GM12801 (cell line): ENCODE results near the gene SYT6.

Source experiments
- TF ChIP-seq, protein P1 (sequence below): IDR thresholded peaks from one replicate; pipeline ENCODE4 v1.5.1; 2011; ENCODE audit warnings: control low read depth; ENCODE audit not compliant: insufficient read length; ENCODE audit errors: extremely low read depth

Gene SYT6

GRCh38 chr1:114139540-114139939, 14.1 kb downstream of the SYT6 start:
- TF ChIP-seq, protein P1, sequence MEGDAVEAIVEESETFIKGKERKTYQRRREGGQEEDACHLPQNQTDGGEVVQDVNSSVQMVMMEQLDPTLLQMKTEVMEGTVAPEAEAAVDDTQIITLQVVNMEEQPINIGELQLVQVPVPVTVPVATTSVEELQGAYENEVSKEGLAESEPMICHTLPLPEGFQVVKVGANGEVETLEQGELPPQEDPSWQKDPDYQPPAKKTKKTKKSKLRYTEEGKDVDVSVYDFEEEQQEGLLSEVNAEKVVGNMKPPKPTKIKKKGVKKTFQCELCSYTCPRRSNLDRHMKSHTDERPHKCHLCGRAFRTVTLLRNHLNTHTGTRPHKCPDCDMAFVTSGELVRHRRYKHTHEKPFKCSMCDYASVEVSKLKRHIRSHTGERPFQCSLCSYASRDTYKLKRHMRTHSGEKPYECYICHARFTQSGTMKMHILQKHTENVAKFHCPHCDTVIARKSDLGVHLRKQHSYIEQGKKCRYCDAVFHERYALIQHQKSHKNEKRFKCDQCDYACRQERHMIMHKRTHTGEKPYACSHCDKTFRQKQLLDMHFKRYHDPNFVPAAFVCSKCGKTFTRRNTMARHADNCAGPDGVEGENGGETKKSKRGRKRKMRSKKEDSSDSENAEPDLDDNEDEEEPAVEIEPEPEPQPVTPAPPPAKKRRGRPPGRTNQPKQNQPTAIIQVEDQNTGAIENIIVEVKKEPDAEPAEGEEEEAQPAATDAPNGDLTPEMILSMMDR, result no peak

DNA sequence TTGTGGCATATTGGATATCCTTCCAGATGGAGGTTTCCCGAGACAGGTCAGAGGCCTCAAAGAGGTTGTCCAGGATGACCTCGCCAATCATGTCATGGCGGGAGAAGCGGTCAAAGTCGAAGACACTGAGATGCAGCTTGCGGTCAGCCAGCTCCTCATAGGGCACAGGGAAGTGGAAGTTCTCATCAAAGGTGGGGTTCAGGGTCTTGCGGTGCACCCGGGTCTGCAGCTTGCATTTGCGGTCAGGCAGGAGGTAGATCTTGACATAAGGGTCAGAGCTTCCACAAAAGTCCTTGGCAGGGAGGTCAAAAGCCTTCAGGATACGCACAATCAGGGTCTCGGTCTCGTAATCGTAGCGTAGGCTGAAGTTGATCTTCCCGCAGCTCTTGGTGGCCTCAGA, 16.2 kb downstream of the SYT6 start:
- TF ChIP-seq, protein P1, result no peak

DNA sequence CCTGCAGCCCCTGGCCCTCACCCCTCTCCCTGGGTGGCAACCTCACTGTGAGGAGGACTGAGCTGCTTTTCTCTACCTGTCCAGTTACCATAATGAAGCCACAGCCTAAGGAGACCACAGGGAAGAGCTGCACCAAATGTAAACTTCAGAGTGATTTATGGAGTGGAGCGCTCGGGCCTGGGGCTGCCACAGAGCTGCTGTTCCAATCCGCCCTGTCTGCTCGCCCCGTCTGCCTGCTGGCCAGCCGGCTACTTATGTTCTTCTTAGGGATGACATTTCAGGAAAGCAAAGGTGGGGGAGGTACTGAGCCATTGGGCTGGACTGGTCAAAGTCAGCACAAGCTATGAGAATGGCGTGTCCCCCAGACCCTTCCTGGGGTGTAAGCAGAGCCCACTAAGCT, 17.9 kb downstream of the SYT6 start:
- TF ChIP-seq, protein P1, result no peak

DNA sequence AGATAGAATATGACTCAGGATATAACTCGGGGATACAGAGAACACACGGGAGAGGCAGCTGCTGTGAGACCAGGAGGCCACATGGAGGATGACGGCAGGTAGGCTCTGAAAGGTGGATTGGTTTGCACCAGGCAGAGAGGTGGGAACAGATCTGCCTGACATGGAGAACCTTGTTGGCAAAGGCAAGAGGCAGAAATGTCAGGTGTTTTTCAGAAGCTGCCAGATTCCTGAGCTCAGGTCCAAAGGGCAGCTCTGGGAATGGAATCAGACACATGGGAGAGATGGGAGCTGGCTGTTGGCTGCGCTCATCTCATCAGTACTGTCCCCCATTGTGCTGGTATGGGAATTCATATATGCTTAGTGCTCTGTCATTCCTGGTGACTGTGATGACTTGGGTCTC, 19.2 kb downstream of the SYT6 start:
- TF ChIP-seq, protein P1, result no peak

GRCh38 chr1:114133129-114133528, 20.5 kb downstream of the SYT6 start:
- TF ChIP-seq, protein P1, result no peak

DNA sequence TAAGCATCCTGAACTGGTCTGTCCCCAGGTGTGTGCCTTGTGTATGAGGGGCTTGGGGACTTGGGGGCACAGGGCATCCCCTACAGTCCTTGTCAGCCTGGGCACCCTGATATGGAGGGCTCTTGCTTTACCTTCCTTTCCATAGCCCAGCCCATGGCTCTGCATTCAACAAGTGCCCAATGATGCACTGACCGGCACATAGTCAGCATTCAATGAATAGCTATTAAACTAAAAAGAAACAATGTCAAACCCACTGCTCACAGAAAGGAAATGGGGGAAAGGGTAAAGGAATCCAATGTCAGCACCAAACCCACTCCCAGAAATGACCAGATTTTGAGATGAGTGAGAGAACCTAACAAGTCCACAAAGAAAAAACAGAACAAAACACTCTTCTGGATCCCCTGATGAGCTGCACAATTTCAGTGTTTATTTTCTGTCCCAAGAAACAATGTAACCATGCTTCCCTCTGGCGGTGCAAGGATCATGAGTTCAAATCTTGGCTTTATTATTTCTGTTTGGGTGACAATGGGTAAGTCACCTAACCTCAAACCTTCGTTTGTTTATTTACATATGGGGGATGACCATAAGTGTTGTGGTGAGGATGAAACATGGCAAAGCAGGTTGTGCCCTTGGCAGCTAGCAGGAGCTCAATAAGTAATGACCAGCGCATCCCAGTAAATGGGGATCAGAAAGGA, 22.0 kb downstream of the SYT6 start:
- TF ChIP-seq, protein P1, result no peak

DNA sequence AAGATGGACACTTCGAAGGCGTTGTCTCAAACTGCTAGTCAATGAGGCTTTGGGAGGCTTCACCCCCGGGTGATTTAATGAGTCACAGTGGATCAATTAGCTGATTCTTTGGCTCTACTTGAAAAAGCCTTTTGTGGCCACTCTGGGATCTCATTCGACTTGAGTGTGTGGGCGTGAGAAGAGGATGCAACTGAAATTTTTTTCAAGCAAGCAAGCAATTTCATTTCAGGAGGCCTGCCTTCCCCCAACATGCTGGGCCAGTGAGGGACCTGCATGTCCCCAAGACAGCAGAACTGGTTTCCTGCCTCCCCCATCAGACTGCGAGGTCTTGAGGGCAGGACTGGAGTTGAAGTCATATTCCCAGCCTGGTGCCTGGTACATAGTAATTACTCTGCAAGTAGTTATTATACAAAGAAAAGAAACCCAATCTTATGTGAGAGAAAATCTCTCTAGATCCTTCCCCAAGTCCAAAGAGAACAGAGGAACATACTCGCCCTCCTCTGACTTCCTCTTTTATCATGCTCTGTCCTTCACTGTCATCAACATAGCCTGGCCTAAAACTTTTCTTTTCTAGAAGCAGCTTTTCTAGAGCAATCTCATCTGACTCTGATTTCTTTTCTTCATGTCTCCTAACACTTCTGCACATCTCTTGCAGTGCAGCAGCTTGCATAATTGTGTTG, 22.7 kb downstream of the SYT6 start:
- TF ChIP-seq, protein P1, result no peak
